GM21423 (cell line): ENCODE measurements around the gene ADCY5.

Source experiments
- ATAC-seq: cut with Tn5 transposase; IDR thresholded peaks from one replicate; pipeline ENCODE4 v1.9.1; 2021; ENCODE audit warnings: mild to moderate bottlenecking, moderate library complexity; ENCODE audit not compliant: unreplicated experiment

Gene ADCY5

GRCh38 chr3:123459862-123460261 is 11.0 kb upstream of the ADCY5 start:
- ATAC-seq = no peak

GRCh38 chr3:123458255-123458654 is 9.4 kb upstream of the ADCY5 start:
- no peak for ATAC-seq

GRCh38 chr3:123457841-123458240 is 9.0 kb upstream of the ADCY5 start:
- ATAC-seq = no peak

DNA sequence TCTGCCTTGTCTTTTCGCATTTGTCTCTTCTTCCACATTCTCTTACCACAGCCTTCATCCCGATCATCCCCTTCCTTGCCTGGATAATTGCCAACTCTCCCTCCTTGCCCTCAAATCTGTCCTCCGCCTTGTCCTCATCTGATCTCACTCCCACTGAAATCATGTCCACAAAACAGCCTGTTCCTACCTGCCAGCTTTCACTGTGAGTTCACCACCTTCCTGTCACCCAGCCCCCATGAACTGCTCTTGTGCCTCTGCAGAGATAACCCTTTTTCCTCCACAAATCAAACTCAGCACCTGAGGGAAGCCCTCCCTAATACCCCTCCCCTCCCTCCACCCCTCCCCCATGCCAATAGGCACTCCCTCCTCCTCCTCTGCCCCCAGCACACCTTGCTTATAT is 4.8 kb upstream of the ADCY5 start:
- no peak for ATAC-seq

- no peak for ATAC-seq
These were observed 2.3 kb upstream of the ADCY5 start for GRCh38 chr3:123451186-123451585.

DNA sequence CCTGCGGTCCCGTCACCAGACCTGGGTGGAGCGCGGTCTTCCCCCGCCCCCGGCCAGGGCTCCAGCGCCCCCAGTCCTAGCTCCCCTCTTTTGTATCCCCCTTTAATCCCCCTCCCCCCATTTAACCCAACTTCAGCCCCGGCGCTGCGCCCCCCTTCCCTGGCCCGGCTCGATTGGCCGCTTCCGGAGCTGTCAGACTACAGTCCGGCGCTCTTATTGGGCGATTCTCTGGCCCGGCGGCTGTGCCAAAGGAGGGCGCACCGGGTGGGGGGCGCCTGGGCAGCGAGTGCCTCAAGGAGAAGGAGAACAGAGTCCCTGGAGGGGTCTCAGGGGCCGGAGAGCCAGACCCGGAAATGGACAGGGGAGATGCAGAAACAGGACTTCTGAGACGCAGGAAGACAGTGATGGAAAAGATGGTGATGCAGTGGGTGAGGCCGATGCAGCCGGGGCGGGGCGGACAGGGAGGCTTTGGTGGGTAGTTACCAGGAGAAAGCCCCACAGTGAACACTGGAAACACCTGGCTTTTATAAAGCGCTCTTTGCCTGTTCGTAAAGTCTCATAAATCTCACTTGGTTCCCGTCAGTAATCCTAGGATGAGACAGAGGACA is 1.2 kb upstream of the ADCY5 start:
- no peak for ATAC-seq

- ATAC-seq = no peak
These were observed 459 bp upstream of the ADCY5 start for GRCh38 chr3:123449102-123449996.

- ATAC-seq = no peak
These were observed 957 bp downstream of the ADCY5 start for GRCh38 chr3:123447749-123448517.

DNA sequence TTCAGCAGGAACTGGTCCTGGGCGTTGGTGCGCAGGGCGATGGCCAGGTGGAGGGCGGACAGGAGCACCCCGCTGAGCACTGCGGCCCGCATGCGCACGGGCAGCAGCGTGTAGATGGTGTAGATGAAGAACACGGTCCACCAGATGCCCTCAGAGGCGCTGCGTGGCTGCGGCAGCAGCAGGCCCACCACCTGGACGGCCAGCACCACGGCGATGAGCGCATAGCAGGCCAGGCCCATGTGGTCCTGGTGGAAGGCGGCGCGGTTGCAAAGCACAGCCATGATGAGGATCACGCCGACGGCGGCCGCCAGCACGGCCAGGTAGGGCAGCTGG is 1.5 kb downstream of the ADCY5 start:
- ATAC-seq = no peak

DNA sequence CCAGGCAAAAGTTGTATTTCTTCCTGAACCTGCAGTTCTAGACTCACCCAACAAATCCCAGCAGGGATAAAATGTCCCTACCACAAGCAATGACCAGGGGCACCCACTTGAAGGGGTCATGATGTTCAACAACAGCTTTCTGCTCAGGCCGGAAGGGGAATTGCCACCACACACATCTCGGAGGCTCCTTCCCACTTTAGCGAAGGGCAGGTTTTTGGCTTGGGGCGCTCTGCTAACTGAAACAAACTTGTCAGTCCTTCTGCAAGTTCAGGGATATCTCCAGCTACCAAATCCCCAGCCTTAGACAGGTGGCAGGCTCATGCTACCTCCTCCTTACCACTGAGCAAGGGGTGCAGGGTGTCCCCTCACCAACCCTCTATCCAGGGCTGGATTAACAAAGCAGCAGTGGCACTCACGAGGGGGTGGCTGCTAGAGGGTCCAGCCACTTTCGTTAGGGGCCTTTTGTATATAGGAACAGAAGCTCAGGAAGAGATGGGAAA is 2.2 kb downstream of the ADCY5 start:
- ATAC-seq = no peak

DNA sequence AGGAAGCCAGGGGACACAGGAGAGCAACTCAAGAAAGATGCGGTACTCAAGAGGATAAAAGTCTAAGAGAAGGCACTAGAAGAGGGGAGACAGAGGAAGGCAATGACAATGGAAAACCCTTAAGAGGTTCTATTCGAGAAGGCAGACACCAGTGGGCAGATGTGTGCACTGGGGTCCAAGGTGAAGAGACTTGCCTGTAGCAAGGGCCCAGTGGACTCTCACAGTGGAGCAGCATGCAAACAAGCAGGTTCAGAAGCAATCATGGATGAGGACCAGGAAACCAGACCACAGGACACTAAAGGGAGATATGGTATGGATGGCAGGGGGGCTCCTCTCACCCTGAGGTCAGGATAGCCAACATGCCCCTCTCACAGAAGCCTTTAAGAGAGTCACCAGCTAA is 2.7 kb downstream of the ADCY5 start:
- ATAC-seq = no peak

DNA sequence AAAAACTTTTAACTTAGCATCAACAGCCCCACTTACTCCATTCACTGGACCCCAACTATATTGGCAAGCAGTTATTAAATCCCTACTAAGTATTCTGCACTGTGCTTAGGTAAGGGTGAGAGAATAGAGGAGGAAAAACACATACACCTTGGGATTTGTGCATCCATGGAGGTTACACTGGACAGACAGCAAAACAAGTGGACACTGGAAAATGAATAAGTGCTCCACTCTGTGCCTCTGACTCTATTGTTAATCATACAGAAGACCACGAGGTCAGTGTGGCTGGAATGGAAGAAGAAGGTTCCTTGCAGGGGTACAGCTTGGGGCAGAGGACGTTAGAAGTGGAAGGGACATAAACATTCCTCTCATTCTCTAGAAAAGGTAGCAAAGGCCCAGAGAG is 3.2 kb downstream of the ADCY5 start:
- no peak for ATAC-seq

- ATAC-seq = no peak
These were observed 4.1 kb downstream of the ADCY5 start for GRCh38 chr3:123444744-123445143.

GRCh38 chr3:123444023-123444422 is 4.9 kb downstream of the ADCY5 start:
- ATAC-seq = no peak

GRCh38 chr3:123442908-123443307 is 6.0 kb downstream of the ADCY5 start:
- ATAC-seq = no peak

DNA sequence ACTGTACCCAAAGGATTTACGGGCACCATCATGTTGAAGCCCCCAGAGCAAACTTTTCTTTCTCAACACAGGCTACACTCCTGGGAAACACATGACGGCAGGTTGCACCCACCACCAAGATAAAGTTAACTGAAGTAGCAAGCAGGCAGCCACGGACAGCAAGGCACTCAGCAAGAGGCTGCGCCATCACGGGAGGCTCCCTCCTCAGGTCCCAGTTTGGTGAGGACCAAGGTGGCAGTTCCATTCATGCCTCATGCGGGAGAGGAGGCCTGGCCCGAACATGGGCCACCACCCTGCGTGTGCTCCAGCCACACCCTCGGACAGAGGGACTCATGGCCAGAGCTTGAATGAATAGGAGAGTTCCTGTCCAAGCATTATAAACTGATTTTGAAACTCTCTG is 6.8 kb downstream of the ADCY5 start:
- ATAC-seq = no peak

DNA sequence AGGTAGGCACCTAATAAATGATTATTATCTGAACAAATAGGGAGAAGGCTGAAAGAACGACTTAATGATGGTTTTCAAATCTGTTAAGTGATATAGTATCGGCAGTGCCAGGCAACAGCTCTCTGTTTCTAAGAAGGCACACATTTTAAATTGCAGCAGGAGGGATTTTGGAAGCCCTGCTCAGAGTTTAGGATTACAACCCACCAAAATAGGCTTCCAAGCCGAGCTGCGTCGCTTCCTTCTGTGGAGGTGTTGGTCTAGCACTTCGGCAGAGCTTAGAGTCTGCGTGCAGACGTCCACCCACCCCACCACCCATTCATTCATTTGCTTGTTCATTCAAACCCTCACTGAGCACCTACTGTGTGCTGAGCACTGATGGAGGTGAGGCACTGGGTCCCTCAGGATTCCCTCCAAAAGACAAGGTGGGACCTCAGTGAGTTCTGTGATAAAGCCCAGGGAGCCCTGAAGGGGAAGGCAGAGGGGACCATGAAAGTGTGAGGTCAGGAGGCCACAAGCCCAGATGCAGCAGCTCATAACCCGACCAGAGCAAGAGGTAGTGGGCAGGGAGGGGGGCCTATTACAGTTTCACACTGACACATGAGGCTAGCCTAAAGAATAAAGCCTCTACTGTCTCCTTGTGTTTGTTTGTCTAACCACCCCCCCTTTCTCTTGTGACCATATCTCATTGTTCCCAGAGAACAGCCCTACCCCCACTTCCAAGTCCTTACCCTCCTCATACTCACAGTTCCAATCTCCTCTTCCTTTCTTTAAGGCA is 8.9 kb downstream of the ADCY5 start:
- no peak for ATAC-seq

DNA sequence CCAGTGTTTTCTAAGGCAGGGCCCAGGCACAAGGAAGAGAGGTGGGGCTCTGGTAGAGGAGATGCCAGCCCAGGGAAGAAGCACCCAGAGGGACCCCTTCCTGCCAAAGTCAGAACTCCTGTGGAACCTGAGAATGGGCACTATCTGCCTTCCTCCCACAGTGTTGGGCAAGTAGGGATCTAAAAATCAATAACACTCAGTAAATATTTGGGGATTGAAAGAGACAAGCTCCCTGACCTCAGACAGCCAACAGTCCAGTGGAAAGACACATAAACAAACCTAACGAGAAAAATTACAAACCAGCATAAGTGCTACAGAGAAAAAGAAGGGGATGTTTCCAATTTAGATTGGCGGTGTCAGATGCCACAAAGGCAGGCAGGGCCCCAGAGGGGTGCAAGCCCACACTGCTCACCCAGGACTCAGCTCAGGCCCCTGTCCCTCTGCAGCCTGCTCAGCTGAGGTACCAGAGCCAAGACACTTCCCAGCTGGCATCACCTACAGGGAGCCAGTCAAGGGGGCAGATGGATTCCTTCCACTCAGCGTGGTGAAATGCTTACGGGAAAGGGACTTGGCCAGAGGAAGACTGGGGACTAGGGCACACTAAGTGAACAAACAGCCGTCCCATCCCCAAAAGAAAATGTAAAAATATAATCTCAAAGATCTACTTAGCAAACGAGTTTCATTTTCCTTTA is 15.9 kb downstream of the ADCY5 start:
- ATAC-seq = no peak

- no peak for ATAC-seq
These were observed 17.1 kb downstream of the ADCY5 start for GRCh38 chr3:123431658-123432324.
